Panc1 (cell line): ENCODE measurements around the gene CCSER2.
"Not testable (repeated sequence)": the region's sequence is repeated elsewhere in the genome, so short reads cannot be mapped to it uniquely, and the experiment has no call there.

Source experiments
- POLR2AphosphoS5 ChIP-seq: IDR thresholded peaks from 2 replicates; pipeline ENCODE4 v1.6.1; 2012; ENCODE audit warnings: mild to moderate bottlenecking, low read depth, low read length, moderate library complexity
- SIN3A ChIP-seq: IDR thresholded peaks from 2 replicates; pipeline ENCODE4 v1.6.1; 2012; ENCODE audit warnings: low read depth, mild to moderate bottlenecking, low read length, moderate library complexity, borderline replicate concordance; ENCODE audit not compliant: insufficient read depth
- TF ChIP-seq, protein P1 (sequence below): fragments of 450-650 bp; IDR thresholded peaks from 2 replicates; pipeline ENCODE4 v1.5.1; 2017; ENCODE audit warnings: mild to moderate bottlenecking
- TF ChIP-seq, protein P2 (sequence below), 2 experiments: IDR thresholded peaks; 2 replicates each; pipeline ENCODE4 v1.6.1; 2011 to 2012; ENCODE audit warnings: low read depth in 2 of 2, control low read depth in 1 of 2, low read length in 1 of 2, mild to moderate bottlenecking in 1 of 2, moderate library complexity in 1 of 2; ENCODE audit not compliant: insufficient read depth in 1 of 2

DNA sequence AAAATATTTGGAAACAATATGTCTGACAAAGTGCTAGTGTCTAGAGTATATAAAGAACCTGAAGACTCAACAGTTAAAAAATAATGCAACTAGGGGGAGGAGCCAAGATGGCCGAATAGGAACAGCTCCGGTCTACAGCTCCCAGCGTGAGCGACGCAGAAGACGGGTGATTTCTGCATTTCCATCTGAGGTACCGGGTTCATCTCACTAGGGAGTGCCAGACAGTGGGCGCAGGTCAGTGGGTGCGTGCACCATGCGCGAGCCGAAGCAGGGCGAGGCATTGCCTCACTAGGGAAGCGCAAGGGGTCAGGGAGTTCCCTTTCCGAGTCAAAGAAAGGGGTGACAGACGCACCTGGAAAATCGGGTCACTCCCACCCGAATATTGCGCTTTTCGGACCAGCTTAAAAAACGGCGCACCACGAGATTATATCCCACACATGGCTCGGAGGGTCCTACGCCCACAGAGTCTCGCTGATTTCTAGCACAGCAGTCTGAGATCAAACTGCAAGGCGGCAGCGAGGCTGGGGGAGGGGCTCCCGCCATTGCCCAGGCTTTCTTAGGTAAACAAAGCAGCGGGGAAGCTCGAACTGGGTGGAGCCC, 48.4 kb upstream of the CCSER2 start:
- TF ChIP-seq, protein P1, sequence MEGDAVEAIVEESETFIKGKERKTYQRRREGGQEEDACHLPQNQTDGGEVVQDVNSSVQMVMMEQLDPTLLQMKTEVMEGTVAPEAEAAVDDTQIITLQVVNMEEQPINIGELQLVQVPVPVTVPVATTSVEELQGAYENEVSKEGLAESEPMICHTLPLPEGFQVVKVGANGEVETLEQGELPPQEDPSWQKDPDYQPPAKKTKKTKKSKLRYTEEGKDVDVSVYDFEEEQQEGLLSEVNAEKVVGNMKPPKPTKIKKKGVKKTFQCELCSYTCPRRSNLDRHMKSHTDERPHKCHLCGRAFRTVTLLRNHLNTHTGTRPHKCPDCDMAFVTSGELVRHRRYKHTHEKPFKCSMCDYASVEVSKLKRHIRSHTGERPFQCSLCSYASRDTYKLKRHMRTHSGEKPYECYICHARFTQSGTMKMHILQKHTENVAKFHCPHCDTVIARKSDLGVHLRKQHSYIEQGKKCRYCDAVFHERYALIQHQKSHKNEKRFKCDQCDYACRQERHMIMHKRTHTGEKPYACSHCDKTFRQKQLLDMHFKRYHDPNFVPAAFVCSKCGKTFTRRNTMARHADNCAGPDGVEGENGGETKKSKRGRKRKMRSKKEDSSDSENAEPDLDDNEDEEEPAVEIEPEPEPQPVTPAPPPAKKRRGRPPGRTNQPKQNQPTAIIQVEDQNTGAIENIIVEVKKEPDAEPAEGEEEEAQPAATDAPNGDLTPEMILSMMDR: not testable (repeated sequence)
- not testable (repeated sequence) for TF ChIP-seq SIN3A, POLR2AphosphoS5
- TF ChIP-seq, protein P2, sequence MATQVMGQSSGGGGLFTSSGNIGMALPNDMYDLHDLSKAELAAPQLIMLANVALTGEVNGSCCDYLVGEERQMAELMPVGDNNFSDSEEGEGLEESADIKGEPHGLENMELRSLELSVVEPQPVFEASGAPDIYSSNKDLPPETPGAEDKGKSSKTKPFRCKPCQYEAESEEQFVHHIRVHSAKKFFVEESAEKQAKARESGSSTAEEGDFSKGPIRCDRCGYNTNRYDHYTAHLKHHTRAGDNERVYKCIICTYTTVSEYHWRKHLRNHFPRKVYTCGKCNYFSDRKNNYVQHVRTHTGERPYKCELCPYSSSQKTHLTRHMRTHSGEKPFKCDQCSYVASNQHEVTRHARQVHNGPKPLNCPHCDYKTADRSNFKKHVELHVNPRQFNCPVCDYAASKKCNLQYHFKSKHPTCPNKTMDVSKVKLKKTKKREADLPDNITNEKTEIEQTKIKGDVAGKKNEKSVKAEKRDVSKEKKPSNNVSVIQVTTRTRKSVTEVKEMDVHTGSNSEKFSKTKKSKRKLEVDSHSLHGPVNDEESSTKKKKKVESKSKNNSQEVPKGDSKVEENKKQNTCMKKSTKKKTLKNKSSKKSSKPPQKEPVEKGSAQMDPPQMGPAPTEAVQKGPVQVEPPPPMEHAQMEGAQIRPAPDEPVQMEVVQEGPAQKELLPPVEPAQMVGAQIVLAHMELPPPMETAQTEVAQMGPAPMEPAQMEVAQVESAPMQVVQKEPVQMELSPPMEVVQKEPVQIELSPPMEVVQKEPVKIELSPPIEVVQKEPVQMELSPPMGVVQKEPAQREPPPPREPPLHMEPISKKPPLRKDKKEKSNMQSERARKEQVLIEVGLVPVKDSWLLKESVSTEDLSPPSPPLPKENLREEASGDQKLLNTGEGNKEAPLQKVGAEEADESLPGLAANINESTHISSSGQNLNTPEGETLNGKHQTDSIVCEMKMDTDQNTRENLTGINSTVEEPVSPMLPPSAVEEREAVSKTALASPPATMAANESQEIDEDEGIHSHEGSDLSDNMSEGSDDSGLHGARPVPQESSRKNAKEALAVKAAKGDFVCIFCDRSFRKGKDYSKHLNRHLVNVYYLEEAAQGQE (IDR thresholded peaks at IDR 0.05; ENCODE audit: insufficient read depth in 1 of 2, low read depth in 2 of 2, low read length in 1 of 2): not testable (repeated sequence)
